Measurements from ENCODE around the gene KIAA1217. TPM values are rescaled to one million over a fixed set of nuclear protein-coding genes. Genes with fewer than 3 reads are reported as not detected.

Gene KIAA1217
- total and polyA plus RNA-seq, 9 of the 15 experiments (the other 6 are each of a cell fraction or from before 2014, with no cell fraction given): 0.04 TPM; not detected in 8

DNA sequence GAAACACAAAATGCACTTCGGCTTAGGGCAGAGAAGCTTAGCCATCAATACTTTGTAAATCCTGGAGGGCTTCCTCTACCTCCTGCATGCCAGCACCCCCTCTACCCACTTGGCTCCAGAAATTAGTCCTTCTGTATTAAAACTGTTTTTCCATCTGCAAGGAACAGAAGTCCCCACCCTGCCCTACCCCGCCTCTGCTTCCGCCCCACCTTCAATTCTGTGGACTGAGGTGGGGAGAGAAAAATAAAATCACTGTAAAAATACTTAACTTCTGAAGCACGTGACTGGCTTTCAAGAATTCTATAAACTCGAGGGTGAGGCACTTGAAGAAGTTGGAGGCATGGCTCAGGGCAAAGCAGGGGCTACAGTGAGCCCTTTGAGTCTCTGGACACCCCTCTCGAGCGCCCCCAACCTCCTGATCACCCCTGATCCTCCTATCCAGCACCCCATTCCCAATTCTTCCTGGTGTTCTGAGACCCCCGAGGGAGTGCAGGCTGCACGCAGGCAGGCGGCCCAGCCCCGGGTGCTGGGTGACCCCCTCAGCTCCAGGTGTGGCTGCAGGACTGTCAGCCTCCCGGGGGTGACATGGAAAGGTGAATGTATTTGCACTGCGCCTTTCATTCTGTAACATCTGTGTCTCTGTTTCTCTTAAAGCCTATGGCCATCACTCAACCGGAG lies 7.3 kb upstream of the KIAA1217 start:
- Histone ChIP-seq H3K9ac (ENCODE audit: insufficient read depth in 1 of 2, low read depth in 2 of 2, low read length in 2 of 2) (no peak overlapping the region), H3K9me1 (ENCODE audit: control insufficient read depth, insufficient read depth, low read length) (no peaks in the 10 kb centered on the region), H3K9me3 (replicated peaks; ENCODE audit: control insufficient read depth, insufficient read depth, low read depth, low read length) (no peaks in the 10 kb centered on the region), H3K4me1 (replicated peaks in 1 of 2; ENCODE audit: control insufficient read depth in 2 of 2, insufficient read depth in 2 of 2, low read length in 2 of 2) (no peaks in the 10 kb centered on the region), H3K4me3 (no peak overlapping the region), H3K4me2 (ENCODE audit: insufficient read depth, low read length) (no peak overlapping the region), H3K27me3 (ENCODE audit: control insufficient read depth in 2 of 2, insufficient read depth in 2 of 2, low read length in 2 of 2) (no peaks in the 10 kb centered on the region), H4K20me1 (replicated peaks; ENCODE audit: control insufficient read depth, insufficient read depth, low read length) (no peaks in the 10 kb centered on the region), H3K36me3 (ENCODE audit: control insufficient read depth, insufficient read depth, low read length) (no peaks in the 10 kb centered on the region), H3K79me2 (ENCODE audit: control insufficient read depth, insufficient read depth, low read length) (no peaks in the 10 kb centered on the region), H2AFZ (ENCODE audit: low read depth, low read length) (no peak overlapping the region), H3K27ac (ENCODE audit: extremely low read depth, low read depth, low read length) (no peak overlapping the region)
- WGBS (ENCODE audit: insufficient coverage, low coverage, missing lambda C conversion rate): 0% methylated on average over 14 of the region's 14 CpGs
- in situ Hi-C loops (cut with MboI): loop anchor here (25.0 kb wide), 1 partner anchor 889 kb away; no protein-coding TSS in a partner anchor
- FAIRE-seq (no peak), DNase-seq (ENCODE audit: extremely low read depth in 1 of 4, low spot score in 3 of 4) (no peak), ATAC-seq (no peak)
- intact Hi-C loops (cut with micrococcal nuclease): no loop called here
- ChIA-PET POLR2A (interaction anchor here (1.0 kb wide), 1 partner anchor 10 kb away, joined by 3 read pairs; no protein-coding TSS in a partner anchor), CTCF (ENCODE audit: low intra/inter-chr PET ratio) (no interaction called here)
- BruUV-seq (replicated peaks): no TSS peak
- TF ChIP-seq, protein P1, sequence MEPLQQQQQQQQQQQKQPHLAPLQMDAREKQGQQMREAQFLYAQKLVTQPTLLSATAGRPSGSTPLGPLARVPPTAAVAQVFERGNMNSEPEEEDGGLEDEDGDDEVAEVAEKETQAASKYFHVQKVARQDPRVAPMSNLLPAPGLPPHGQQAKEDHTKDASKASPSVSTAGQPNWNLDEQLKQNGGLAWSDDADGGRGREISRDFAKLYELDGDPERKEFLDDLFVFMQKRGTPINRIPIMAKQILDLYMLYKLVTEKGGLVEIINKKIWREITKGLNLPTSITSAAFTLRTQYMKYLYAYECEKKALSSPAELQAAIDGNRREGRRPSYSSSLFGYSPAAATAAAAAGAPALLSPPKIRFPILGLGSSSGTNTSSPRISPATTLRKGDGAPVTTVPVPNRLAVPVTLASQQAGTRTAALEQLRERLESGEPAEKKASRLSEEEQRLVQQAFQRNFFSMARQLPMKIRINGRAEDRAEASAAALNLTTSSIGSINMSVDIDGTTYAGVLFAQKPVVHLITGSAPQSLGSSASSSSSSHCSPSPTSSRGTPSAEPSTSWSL (CRISPR knock-in tag; IDR thresholded peaks at IDR 0.05; ENCODE audit: borderline replicate concordance): no peak
- TF ChIP-seq ERF (CRISPR knock-in tag; IDR thresholded peaks at IDR 0.05) (no peak), SIX5 (IDR thresholded peaks at IDR 0.05; ENCODE audit: borderline replicate concordance in 1 of 2, insufficient read depth in 1 of 2, low read depth in 1 of 2, low read length in 2 of 2) (no peak), TFAM (CRISPR knock-in tag; conservative IDR thresholded peaks at IDR 0.05) (no peak), FOXK1 (CRISPR knock-in tag; IDR thresholded peaks at IDR 0.05; ENCODE audit: borderline replicate concordance) (no peak), NFE2L1 (tag; IDR thresholded peaks at IDR 0.05; ENCODE audit: borderline replicate concordance, low read depth) (no peak), NR1H2 (CRISPR knock-in tag; IDR thresholded peaks at IDR 0.05) (no peak), SMARCE1 (IDR thresholded peaks at IDR 0.05) (no peak), NBN (IDR thresholded peaks at IDR 0.05; ENCODE audit: low read depth) (no peak), KHSRP (IDR thresholded peaks at IDR 0.05) (no peak), CREB1 (IDR thresholded peaks at IDR 0.05) (no peak), CREB1 (CRISPR knock-in tag; IDR thresholded peaks at IDR 0.05) (no peak), ZSCAN29 (IDR thresholded peaks at IDR 0.05) (no peak), ETV1 (tag; conservative IDR thresholded peaks at IDR 0.05; ENCODE audit: low read depth) (no peak), POU5F1 (IDR thresholded peaks at IDR 0.05; ENCODE audit: borderline replicate concordance, low read depth, low read length, partially characterized antibody) (no peak), SMAD2 (IDR thresholded peaks at IDR 0.05; ENCODE audit: low read depth, low read length) (no peak), KLF10 (CRISPR knock-in tag; IDR thresholded peaks at IDR 0.05) (no peak)
- TF ChIP-seq, protein P2, sequence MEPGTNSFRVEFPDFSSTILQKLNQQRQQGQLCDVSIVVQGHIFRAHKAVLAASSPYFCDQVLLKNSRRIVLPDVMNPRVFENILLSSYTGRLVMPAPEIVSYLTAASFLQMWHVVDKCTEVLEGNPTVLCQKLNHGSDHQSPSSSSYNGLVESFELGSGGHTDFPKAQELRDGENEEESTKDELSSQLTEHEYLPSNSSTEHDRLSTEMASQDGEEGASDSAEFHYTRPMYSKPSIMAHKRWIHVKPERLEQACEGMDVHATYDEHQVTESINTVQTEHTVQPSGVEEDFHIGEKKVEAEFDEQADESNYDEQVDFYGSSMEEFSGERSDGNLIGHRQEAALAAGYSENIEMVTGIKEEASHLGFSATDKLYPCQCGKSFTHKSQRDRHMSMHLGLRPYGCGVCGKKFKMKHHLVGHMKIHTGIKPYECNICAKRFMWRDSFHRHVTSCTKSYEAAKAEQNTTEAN (CRISPR knock-in tag; IDR thresholded peaks at IDR 0.05): no peak
- TF ChIP-seq, protein P3, sequence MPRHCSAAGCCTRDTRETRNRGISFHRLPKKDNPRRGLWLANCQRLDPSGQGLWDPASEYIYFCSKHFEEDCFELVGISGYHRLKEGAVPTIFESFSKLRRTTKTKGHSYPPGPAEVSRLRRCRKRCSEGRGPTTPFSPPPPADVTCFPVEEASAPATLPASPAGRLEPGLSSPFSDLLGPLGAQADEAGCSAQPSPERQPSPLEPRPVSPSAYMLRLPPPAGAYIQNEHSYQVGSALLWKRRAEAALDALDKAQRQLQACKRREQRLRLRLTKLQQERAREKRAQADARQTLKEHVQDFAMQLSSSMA (CRISPR knock-in tag; IDR thresholded peaks at IDR 0.05): no peak
- TF ChIP-seq, protein P4, sequence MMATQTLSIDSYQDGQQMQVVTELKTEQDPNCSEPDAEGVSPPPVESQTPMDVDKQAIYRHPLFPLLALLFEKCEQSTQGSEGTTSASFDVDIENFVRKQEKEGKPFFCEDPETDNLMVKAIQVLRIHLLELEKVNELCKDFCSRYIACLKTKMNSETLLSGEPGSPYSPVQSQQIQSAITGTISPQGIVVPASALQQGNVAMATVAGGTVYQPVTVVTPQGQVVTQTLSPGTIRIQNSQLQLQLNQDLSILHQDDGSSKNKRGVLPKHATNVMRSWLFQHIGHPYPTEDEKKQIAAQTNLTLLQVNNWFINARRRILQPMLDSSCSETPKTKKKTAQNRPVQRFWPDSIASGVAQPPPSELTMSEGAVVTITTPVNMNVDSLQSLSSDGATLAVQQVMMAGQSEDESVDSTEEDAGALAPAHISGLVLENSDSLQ (IDR thresholded peaks at IDR 0.05): no peak
